Measurements from ENCODE around the gene HS1BP3. TPM values are rescaled to one million over a fixed set of nuclear protein-coding genes. Genes with fewer than 3 reads are reported as not detected.
A peak's percentile ranks its signal among the peaks of the same experiment; 100 is the strongest.

The HS1BP3 gene
- total and polyA plus RNA-seq, 9 of the 15 experiments (the other 6 are each of a cell fraction or from before 2014, with no cell fraction given), result 0.41 to 8.3 (median 5.9) TPM

- TF ChIP-seq, protein P1, sequence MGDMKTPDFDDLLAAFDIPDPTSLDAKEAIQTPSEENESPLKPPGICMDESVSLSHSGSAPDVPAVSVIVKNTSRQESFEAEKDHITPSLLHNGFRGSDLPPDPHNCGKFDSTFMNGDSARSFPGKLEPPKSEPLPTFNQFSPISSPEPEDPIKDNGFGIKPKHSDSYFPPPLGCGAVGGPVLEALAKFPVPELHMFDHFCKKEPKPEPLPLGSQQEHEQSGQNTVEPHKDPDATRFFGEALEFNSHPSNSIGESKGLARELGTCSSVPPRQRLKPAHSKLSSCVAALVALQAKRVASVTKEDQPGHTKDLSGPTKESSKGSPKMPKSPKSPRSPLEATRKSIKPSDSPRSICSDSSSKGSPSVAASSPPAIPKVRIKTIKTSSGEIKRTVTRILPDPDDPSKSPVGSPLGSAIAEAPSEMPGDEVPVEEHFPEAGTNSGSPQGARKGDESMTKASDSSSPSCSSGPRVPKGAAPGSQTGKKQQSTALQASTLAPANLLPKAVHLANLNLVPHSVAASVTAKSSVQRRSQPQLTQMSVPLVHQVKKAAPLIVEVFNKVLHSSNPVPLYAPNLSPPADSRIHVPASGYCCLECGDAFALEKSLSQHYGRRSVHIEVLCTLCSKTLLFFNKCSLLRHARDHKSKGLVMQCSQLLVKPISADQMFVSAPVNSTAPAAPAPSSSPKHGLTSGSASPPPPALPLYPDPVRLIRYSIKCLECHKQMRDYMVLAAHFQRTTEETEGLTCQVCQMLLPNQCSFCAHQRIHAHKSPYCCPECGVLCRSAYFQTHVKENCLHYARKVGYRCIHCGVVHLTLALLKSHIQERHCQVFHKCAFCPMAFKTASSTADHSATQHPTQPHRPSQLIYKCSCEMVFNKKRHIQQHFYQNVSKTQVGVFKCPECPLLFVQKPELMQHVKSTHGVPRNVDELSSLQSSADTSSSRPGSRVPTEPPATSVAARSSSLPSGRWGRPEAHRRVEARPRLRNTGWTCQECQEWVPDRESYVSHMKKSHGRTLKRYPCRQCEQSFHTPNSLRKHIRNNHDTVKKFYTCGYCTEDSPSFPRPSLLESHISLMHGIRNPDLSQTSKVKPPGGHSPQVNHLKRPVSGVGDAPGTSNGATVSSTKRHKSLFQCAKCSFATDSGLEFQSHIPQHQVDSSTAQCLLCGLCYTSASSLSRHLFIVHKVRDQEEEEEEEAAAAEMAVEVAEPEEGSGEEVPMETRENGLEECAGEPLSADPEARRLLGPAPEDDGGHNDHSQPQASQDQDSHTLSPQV (IDR thresholded peaks at IDR 0.05), result 0 out of 2 replicates have a peak, but pooled peaks have one; percentile 41
- TF ChIP-seq CXXC5 (CRISPR knock-in tag; IDR thresholded peaks at IDR 0.05) (no peak), E2F1 (CRISPR knock-in tag; IDR thresholded peaks at IDR 0.05) (no peak), RBM22 (IDR thresholded peaks at IDR 0.05; ENCODE audit: low read depth, low read length, poor library complexity, severe bottlenecking) (no peak), CBFA2T2 (conservative IDR thresholded peaks at IDR 0.05) (no peak), FOXP1 (CRISPR knock-in tag; IDR thresholded peaks at IDR 0.05) (no peak), MNT (conservative IDR thresholded peaks at IDR 0.05) (no peak), PCBP2 (IDR thresholded peaks at IDR 0.05; ENCODE audit: low read depth, low read length, poor library complexity, severe bottlenecking) (no peak), ZNF212 (CRISPR knock-in tag; IDR thresholded peaks at IDR 0.05) (no peak), GATA2 (CRISPR knock-in tag; IDR thresholded peaks at IDR 0.05) (peak; percentile 36; the same call in 1 of the 2 replicates), TCF7L2 (IDR thresholded peaks at IDR 0.05; ENCODE audit: low read depth, low read length) (no peak), ZNF76 (CRISPR knock-in tag; IDR thresholded peaks at IDR 0.05; ENCODE audit: borderline replicate concordance) (no peak), RBFOX2 (IDR thresholded peaks at IDR 0.05; ENCODE audit: low read depth, low read length) (no peak)
- TF ChIP-seq, protein P2, sequence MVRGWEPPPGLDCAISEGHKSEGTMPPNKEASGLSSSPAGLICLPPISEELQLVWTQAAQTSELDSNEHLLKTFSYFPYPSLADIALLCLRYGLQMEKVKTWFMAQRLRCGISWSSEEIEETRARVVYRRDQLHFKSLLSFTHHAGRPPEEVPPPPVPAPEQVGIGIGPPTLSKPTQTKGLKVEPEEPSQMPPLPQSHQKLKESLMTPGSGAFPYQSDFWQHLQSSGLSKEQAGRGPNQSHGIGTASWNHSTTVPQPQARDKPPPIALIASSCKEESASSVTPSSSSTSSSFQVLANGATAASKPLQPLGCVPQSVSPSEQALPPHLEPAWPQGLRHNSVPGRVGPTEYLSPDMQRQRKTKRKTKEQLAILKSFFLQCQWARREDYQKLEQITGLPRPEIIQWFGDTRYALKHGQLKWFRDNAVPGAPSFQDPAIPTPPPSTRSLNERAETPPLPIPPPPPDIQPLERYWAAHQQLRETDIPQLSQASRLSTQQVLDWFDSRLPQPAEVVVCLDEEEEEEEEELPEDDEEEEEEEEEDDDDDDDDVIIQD (CRISPR knock-in tag; IDR thresholded peaks at IDR 0.05), result no peak
- TF ChIP-seq, protein P3, sequence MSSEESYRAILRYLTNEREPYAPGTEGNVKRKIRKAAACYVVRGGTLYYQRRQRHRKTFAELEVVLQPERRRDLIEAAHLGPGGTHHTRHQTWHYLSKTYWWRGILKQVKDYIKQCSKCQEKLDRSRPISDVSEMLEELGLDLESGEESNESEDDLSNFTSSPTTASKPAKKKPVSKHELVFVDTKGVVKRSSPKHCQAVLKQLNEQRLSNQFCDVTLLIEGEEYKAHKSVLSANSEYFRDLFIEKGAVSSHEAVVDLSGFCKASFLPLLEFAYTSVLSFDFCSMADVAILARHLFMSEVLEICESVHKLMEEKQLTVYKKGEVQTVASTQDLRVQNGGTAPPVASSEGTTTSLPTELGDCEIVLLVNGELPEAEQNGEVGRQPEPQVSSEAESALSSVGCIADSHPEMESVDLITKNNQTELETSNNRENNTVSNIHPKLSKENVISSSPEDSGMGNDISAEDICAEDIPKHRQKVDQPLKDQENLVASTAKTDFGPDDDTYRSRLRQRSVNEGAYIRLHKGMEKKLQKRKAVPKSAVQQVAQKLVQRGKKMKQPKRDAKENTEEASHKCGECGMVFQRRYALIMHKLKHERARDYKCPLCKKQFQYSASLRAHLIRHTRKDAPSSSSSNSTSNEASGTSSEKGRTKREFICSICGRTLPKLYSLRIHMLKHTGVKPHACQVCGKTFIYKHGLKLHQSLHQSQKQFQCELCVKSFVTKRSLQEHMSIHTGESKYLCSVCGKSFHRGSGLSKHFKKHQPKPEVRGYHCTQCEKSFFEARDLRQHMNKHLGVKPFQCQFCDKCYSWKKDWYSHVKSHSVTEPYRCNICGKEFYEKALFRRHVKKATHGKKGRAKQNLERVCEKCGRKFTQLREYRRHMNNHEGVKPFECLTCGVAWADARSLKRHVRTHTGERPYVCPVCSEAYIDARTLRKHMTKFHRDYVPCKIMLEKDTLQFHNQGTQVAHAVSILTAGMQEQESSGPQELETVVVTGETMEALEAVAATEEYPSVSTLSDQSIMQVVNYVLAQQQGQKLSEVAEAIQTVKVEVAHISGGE (CRISPR knock-in tag; IDR thresholded peaks at IDR 0.05), result no peak
Observed at GRCh38 chr2:20584045-20584398, 66.9 kb downstream of the HS1BP3 start (continued).
